Spinal cord (tissue), 4 donors: Measurements from ENCODE around the gene UPK3A. TPM values are rescaled to one million over a fixed set of nuclear protein-coding genes. Genes with fewer than 3 reads are reported as not detected.

ENCODE experiments used
- polyA plus RNA-seq, 2 donors: library from polyadenylated mRNA; unstranded; fragments of 120-200 nt; gene quantifications; one replicate each; pipeline ENCODE4 v1.2.1, GENCODE V29; 2013; ENCODE audit not compliant: insufficient read length in 2 of 2
- total RNA-seq, 2 donors: library from RNA; depleted of rRNA in 1 of 2; stranded (reverse); fragments of 120-200 nt in 1 of 2; fragments of >200 nt in 1 of 2; gene quantifications; one replicate each; pipeline versions ENCODE4 v1.2.3 to v1.2.4, GENCODE V29; 2013 to 2014

UPK3A gene
- total and polyA plus RNA-seq, 4 donors: 0.28 to 0.42 TPM; not detected in 2

Other genes with a start within 250 kb of the UPK3A start
- 10 to 100 TPM; 37.2 to 41.0 TPM for gene NUP50, start 121.0 kb upstream of the UPK3A start, total RNA-seq
- gene NUP50, start 121.0 kb upstream of the UPK3A start, polyA plus RNA-seq: 10 to 100 TPM; 38.1 to 40.1 TPM
- gene KIAA0930, start 44.1 kb upstream of the UPK3A start, total RNA-seq: 10 to 100 TPM; 45.0 to 47.9 TPM
- gene KIAA0930, start 44.1 kb upstream of the UPK3A start, polyA plus RNA-seq: 100 to 1,000 TPM; 114 to 132 TPM
- gene FAM118A, start 25.0 kb downstream of the UPK3A start, total RNA-seq: 10 to 100 TPM; 23.6 to 47.3 TPM
- 10 to 100 TPM; 20.5 to 56.6 TPM for gene FAM118A, start 25.0 kb downstream of the UPK3A start, polyA plus RNA-seq
- gene SMC1B, start 128.7 kb downstream of the UPK3A start, total RNA-seq: under 1 TPM in 1 of 2 donors, not detected in 1; 0.11 TPM
- under 1 TPM; 0.08 to 0.14 TPM for gene SMC1B, start 128.7 kb downstream of the UPK3A start, polyA plus RNA-seq
- gene RIBC2, start 128.7 kb downstream of the UPK3A start, total RNA-seq: 1 to 10 TPM; 2.3 to 9.3 TPM
- 1 to 10 TPM; 2.5 to 2.6 TPM for gene RIBC2, start 128.7 kb downstream of the UPK3A start, polyA plus RNA-seq
- gene FBLN1, start 217.9 kb downstream of the UPK3A start, total RNA-seq: 100 to 1,000 TPM; 138 to 260 TPM
- gene FBLN1, start 217.9 kb downstream of the UPK3A start, polyA plus RNA-seq: 100 to 1,000 TPM in 1 of 2 donors, 10 to 100 TPM in 1; 69.4 to 125 TPM